Renal pelvis (tissue), 4 donors: ENCODE data around the gene RBMS3. TPM values are rescaled to one million over a fixed set of nuclear protein-coding genes. Genes with fewer than 3 reads are reported as not detected.
"Not testable (repeated sequence)": the region's sequence is repeated elsewhere in the genome, so short reads cannot be mapped to it uniquely, and the experiment has no call there.

Source experiments
- DNase-seq: peaks from one replicate; pipeline ENCODE4 v3.0.0-alpha.2; 2013
- polyA plus RNA-seq, 3 donors: library from polyadenylated mRNA; unstranded; fragments of 120-200 nt; gene quantifications; one replicate each; pipeline ENCODE4 v1.2.1, GENCODE V29; 2013; ENCODE audit not compliant: insufficient read length in 3 of 3

Gene RBMS3
- polyA plus RNA-seq, 3 donors = 10.2 to 13.1 (median 11.6) TPM

DNA sequence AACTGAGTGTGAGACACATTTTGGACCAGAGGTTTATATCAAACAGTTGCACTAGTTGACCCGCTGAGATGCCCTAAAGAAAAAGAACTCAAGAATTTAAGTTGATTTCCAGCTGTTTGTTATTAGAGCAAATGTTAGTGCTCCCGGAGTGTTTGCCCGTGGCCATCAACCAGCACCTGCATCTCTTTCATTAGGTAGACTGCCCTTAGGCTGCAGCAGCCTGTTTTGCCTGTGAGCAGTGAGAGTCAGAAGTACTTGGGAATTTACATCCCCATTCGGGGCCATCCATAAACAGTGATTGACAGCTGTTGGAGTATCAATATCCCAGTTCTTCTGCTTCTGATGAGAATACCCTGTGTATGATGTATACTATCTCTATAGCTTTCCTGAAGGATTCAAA, 492.6 kb downstream of the RBMS3 start:
- DNase-seq = no peak

DNA sequence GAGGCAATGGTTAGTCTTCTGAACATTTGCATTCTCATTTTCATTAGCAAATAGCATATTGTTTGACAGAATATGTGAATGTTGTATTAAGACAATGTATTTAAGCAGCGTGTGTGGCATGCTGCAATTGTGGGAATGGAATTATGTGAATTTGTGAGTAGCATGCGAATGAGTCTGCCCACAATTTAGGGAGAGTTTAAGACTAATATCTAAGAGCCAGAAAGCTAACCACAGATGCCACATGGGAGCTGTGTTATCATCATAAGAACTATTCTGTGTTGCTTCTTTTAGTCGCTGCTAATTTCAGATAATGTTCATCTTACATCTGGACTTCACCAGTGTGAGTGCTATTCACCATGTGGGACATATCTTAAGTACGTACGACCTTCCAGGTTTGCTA, 494.5 kb downstream of the RBMS3 start:
- DNase-seq = no peak

DNA sequence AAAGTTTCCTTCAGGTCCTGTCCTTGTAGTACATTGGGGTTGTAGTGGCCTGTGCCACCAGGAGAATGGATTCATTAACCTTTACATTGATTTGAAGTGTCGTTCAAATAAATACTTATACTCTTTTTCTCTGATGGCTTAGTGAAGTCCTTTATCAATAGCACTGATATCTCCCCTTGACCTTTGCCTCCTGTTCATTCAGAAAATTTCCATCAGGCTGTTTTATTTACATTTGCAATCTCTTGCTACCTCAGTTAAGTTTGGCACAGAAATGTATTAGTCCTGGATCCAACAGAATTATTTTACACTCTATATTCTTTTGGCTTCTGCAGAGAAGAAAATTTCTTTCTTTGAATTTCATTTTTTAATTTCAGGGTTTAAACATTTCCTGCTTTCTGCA, 497.0 kb downstream of the RBMS3 start:
- no peak for DNase-seq

DNA sequence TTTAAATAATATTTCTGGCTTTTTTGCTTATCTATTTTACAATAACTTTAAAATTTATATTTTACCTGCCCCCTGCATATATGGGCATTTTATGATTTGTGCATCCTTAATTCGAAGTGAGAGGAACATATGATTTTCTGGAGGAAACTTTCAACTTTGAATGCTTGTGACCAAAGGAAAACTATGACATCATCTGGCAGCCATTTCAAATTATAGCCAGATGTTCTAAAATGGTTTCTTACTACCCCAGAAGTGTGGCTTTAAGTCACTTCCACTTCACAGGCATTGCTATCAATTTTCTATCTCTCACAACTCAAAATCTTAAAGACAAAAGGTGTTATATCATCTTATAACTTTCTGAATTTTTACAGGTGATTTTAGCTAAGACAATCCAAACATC, 508.8 kb downstream of the RBMS3 start:
- DNase-seq = no peak

DNA sequence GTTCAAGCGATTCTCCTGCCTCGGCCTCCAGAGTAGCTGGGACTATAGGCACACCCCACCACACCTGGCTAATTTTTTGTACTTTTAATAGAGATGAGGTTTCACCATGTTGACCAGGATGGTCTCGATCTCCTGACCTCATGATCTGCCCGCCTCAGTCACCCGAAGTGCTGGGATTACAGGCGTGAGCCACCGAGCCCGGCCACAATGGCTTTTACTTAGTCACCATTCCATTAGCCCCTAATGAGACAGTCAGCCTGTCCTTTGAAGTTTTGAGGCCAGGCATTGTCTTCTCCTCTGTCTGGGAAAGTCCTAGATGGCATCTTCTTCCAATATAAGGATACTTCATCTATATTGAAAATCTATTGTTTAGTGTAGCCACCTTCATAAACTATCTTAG, 515.9 kb downstream of the RBMS3 start:
- no peak for DNase-seq

DNA sequence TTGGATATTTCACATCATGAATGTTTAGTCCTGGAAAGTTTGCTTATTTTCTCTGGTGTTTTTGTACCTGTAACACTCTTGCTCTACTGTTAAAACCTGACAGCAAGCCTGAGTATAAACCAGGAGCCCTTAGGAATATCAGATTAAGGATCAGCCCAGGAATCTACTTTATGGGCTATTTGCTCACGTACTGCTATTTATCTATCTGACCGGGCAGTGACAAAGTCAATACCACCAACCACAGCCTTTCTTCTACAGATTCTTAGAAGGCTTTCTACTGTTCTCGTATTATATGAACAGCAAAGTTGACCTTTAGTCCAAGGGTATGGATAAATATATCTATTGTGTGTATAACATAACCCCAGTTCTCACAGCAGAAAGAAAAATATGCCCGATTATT, 521.2 kb downstream of the RBMS3 start:
- DNase-seq = no peak

DNA sequence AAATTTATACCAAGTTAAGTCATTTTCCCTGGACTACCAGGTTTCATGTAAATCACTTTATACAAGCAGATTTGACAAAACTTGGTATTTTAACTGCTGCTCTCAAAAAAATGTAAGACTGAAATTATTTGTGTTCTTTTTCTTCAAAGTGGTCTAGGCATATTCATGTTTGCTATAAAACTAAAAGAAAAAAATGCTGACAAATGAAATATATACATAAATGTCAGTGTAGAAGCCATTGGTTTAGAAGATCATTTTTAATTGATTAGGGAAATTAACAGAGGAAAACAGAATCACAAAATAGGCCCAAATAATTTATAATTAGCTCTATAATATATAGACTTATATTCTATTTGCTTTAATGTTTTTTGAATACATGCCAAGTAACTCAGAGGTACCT, 523.2 kb downstream of the RBMS3 start:
- no peak for DNase-seq

DNA sequence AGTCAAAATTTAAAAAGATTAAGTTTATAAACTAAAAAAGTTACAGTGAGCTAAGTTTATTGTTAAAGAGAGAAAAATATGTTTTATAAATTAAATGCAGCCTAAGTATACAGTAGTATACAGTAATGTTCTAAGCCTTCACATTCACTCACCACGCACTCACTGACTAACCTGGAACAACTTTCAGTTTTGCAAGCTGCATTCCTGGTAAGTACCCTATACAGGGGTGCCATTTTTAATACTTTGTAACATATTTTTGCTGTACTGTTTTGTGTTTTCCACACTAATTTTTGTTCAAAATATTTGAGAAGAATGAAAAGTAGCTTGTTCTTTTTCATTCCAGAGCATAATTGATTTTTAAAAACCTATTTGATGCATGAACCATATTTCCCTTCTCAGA, 524.9 kb downstream of the RBMS3 start:
- no peak for DNase-seq

DNA sequence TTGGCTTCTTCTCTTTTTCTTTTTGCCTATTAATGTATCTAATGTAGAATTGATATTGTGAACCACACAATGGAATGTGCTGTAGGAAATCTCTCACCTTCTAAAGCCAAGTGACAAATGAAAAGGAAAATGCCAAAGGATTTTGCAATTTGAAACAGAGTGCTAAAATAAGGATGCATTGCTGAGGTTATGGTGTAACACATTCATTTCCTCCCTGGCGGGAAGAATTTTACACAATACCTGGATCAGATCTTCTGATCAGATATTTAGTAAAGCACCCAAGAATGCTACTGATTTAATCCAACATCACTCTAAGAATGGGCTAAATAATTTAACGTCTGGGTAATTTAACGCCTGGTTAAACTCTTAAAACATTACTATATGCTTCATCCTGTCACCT, 527.5 kb downstream of the RBMS3 start:
- not testable (repeated sequence) for DNase-seq

DNA sequence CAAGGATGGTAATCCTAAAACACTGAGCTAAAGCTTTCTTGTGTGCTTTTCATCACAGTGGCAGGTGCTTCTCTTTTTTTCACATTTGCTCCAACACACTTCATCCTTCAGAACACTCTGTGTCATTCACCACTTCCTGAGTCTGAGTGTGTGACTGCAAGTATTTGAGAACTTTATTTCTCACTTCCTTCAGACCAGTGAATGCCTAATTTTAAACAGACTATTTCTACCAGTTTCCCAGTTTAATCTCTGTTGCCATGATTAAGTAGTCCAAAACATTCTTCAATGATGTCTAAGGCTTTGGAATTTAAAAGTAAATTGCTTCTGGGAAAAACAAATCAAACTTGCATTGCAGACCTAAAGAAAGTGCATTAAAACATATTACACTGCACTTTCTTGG, 541.2 kb downstream of the RBMS3 start:
- no peak for DNase-seq

DNA sequence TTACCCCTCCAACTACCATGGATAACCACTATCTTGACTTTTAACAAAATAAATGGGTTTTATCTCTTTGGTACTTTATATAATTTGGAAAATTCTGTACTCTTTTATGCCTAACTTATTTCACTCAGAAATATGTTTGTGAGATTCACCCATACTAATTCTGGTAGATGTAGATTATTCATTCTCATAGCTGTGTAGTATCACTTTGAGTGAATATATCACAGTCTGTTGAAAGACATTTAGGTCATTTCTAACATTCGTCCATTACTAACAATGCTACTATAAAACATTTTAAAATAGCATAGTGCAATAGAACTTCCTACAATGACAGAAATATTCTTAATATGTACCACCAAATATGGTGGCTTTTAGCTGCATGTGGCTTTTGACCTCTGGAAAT, 542.4 kb downstream of the RBMS3 start:
- DNase-seq = no peak

DNA sequence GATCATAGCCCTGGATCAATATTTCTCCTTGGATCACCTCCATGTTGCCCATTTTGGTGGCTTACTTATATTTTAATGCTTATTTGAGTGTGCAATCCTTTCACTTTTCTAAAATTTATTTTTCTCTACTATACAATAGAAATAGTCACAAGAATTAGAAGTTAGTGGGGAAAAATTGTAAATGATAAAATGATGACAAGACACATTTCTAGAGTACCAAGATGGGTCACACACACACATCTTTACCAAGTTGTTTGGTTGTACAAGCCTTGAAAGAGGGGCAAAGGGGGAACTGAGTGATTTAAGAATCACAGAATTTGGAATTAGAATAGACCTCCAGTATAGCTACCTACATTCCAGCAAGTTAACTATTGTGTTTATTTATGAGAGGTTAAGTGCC, 545.8 kb downstream of the RBMS3 start:
- no peak for DNase-seq

DNA sequence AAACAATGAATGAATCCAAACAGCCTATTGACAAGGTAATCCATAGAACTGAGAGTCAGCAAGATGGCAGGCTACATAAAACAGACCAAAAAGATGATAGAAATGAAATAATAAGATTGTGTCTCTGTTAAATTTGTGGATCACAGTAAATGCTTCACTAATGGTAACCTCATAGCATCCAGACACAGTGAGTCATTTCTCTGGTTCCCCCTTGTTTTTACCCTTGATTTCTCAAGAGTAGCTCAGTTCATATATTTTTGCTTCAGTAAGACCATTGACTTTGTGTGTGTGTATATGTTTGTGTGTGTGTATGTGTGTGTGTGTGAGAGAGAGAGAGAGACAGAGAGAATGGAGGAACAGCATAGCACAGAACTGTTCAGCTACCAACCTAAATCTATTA, 546.9 kb downstream of the RBMS3 start:
- DNase-seq = no peak

DNA sequence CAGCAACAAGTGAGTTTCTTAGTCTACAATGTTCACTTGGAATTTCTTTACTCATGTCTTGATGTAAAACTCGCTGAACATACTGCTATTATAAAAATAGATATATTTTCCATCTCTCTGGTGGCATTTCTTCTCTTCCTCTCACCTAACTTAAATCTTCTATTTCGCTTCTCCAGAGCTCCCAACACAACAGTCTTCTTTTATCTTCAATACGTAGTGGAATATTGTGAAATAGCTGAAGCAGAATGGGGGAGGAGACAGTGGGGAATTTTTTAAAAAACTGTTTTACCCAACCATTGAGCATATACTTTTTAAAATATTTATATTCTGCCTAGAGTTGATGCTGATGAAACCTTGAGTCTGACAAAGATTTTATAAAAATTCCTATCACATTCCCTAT, 548.5 kb downstream of the RBMS3 start:
- no peak for DNase-seq

DNA sequence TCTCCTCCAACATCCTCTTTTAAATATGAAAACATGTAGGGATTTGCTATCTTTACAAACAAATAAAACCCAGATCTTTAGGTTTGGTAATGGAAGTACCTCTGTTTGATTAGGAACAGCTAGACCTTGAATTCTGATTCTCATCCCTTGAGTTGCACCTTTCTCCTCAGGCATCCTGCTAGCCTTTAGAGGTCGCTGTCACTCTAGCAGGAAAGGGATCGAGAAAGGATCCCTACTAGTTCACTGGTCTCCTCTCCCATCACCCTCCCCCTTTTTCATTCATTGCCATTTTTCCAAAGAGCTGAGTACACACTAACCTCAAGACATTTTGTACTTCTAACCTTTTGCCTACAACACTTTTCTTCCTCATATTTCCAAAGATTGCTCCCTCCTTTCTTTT, 569.8 kb downstream of the RBMS3 start:
- no peak for DNase-seq

DNA sequence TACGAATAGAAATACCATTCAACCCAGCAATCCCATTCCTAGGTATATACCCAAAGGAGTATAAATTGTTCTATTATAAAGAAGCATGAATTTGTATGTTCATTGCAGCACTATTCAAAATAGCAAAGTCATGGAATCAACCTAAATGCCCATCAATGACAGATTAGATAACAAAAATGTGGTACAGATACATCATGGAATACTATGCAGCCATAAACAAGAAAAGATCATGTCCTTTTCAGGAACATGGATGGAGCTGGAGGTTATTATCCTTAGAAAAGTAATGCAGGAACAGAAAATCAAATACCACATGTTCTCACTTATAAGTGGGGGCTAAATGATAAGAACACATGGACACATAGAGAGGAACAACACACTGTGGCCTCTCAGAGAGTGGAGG, 571.9 kb downstream of the RBMS3 start:
- DNase-seq = no peak

DNA sequence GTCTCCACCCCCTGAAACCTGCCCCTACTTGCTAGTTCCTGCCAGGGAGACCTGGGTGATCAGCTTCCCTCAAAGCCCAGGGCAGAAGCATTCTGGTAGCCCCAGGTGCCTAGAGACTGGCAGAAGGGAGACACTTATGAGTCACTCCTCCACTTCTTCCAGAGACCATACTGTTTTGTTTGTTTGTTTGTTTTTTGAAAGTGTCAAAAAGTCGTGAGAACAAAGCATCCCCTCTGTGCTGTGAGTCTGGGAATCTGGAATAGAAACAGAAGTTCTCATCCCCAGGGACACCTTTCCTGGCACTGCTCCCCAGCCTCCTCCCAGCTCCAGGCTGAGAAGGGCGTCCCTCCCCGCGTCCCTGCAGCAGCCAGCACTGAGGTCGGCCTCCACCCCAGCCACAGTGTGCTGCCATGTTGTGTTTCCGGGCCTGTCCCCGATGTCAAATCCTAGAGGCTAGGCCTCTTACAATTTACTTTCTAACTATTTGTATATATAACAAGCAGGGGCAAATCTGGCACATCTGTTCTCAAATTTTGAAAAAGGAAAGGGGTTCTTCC, 573.0 kb downstream of the RBMS3 start:
- no peak for DNase-seq

DNA sequence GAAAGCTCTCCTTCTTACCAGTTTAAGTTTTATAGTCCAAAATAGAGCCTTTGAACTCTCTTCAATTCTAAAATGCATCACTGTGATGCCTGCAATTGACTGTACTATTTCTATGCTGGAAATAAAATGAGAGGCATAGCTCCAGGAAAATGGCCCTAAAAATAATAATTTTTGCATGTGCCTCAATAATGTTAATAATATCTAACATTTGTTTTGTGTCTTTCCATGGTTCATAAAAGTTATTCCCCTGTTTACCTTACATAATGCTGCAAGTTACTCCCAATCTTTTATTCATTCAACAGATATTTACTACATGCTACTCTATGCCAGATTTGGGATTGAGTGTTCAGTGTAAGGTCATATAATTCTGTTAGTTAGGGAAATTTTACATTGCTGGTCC, 574.0 kb downstream of the RBMS3 start:
- DNase-seq = no peak

DNA sequence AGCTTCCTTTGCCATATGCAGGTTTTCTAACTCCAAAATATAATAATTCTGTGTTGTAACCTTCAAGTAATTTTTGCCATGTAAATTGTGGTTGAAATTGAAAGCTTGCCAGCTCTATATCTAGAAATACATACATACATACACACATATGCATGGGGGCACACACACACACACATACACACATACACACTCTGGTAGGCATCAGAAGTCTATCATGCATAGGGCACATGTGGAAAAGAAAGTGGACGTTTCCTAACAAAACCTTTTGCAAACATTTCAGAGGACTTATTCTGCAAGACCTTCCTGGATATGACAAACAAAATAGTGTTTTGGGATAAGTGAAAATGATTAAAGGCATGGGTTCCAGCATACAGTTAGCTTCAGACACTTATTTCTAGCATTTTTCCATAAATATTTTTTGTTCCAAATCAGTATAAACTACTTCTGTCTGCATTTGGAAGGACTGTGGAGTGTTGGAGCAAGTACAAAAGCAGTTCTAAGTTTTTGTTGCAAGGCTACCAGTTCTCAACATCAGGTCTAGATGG, 578.9 kb downstream of the RBMS3 start:
- DNase-seq = no peak

DNA sequence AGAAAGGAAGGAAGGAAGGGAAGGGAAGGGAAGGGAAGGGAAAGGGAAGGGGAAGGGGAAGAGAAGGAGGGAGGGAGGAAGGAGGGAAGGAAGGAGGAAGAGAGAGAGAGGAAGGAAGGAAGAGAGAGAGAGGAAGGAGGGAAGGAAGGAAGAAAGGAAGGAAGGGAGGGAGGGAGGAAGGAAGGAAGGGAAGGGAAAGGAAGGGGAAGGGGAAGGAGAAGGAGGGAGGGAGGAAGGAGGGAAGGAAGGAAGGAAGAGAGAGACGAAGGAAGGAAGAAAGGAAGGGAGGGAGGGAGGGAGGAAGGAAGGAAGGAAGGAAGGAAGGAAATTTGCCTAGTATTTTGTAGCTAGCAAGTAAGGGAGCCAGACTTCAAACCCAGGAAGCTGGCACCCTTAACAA, 583.9 kb downstream of the RBMS3 start:
- DNase-seq = no peak

DNA sequence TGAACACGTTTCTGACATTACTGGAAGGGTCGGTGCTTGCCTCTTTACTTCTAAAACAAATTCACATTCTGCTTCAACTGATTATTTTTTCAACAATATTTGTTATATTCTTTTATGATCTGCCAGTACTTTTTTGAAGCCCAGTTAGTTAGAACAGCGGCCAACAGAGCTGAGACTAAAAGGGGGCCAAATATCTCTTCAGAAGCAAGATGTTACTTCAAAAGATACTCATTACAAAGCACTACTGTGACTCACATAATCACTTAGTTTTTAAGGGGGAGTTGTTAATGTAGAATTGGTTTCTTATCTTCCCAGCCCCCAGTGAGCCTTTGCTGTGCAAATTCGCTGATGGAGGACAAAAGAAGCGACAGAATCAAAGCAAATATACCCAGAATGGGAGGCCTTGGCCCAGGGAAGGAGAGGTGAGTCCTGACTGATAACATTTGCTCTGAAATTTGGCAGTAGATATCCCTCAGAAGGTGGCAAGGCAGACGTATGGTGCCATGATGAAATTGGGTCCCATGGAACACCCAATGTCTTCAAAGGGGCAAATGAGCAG, 587.8 kb downstream of the RBMS3 start:
- no peak for DNase-seq

DNA sequence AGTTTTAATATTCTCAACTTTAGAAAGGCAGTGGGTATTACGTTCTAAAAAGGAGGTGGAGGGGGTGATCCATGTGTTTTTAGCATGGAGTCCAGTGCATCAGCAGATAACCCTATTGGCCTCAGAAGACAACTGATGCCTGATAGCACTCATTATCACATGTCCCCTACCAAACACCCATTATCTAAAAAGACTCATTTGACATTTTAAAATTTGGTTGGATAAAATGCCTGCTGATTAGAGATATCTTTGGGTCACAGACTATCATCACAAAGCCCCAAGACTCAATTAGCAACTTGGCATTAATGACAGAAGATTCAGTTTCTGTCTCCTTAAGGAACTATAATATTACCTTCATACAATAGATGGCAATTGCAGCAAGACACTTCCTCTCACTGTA, 589.3 kb downstream of the RBMS3 start:
- DNase-seq = no peak

DNA sequence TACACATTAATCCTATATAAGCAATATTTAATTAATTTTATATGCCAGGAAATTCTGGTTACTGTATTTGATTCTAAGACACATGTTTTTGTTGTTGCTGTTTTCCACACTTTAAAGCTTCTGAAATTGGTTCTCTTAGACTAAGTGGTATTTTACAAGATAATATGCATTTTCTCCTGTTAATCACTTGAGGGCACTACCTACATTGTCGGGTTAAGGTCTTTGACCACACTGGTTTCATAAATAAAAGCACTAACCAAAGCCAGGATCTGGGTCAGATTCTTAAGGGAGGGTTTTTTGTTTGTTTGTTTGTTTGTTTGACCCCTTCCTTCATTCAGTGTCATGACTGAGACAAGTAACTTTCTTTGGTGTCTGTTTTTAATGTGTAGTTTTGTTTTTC, 590.2 kb downstream of the RBMS3 start:
- no peak for DNase-seq

DNA sequence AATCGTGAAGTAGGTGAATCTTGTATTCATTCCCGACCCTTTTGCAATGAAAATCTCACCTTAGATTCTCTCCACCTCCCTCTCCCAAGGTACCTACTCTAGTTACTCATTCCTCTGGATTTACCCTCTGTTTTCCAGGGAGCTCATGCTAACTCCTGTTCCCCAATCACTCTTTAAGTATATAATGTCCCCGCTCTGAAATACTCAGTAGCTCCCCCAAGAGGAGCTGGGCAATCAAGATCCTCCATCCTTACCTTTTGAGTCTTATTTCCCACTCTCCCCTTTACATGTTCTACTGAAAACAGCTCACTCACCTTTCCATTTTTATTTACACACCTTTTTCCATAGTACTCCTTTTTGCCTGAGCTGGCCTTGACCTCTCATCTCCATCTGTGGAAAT, 599.9 kb downstream of the RBMS3 start:
- no peak for DNase-seq
